Brain microvascular endothelial cell (primary cell): Measurements from ENCODE around the gene XXYLT1.
"Not testable (repeated sequence)": the region's sequence is repeated elsewhere in the genome, so short reads cannot be mapped to it uniquely, and the experiment has no call there.

Experiments
- DNase-seq: peaks from one replicate; pipeline ENCODE4 v3.0.0-alpha.2; 2020
- H3K27ac ChIP-seq: fragments of 250-450 bp; sonication (Bioruptor Pico); 2 replicates; pipeline ENCODE4 v1.5.1; 2020; ENCODE audit warnings: mild to moderate bottlenecking, moderate library complexity
- H3K27me3 ChIP-seq: fragments of 250-450 bp; sonication (Bioruptor Pico); replicated peaks from 2 replicates; pipeline ENCODE4 v1.5.1; 2020; ENCODE audit warnings: mild to moderate bottlenecking
- H3K36me3 ChIP-seq: fragments of 250-450 bp; sonication (Bioruptor Pico); replicated peaks from 2 replicates; pipeline ENCODE4 v1.5.1; 2020; ENCODE audit warnings: mild to moderate bottlenecking
- H3K4me3 ChIP-seq: 2 replicates; pipeline ENCODE4 v1.5.1; 2011; ENCODE audit warnings: low read depth, mild to moderate bottlenecking, control low read depth, low read length, moderate library complexity
- CTCF ChIP-seq: IDR thresholded peaks from 2 replicates; pipeline ENCODE4 v1.5.1; 2011; ENCODE audit warnings: low read depth, mild to moderate bottlenecking, moderate library complexity, low read length, control low read depth, inconsistent platforms; ENCODE audit errors: missing control alignments
- in situ Hi-C: cut with HindIII; loops from 2 replicates; pipeline ENCODE4 v1.10.0; 2017; ENCODE audit warnings: low sequenced_read_pairs, low pct_ligation_motif_present

Gene XXYLT1

GRCh38 chr3:195297446-195297845, 26.5 kb upstream of the XXYLT1 start:
- Histone ChIP-seq H3K36me3 (peaks cover 5% of the 10 kb centered on the region), H3K27ac (no peak overlapping the region), H3K27me3 (no peaks in the 10 kb centered on the region)

GRCh38 chr3:195296662-195297061, 25.7 kb upstream of the XXYLT1 start:
- in situ Hi-C loops, result loop anchor here (25.0 kb wide), 1 partner anchor 216 kb away; no protein-coding TSS in a partner anchor

More at GRCh38 chr3:195297446-195297845, 26.5 kb upstream of the XXYLT1 start:
- no peak for DNase-seq
- no peak for TF ChIP-seq CTCF
- no peak overlapping the region for H3K4me3 ChIP-seq
- in situ Hi-C loops, result loop anchor here (25.0 kb wide), 1 partner anchor 215 kb away; no protein-coding TSS in a partner anchor

GRCh38 chr3:195291121-195291520, 20.2 kb upstream of the XXYLT1 start:
- H3K27ac ChIP-seq, result no peak overlapping the region
- no peak for DNase-seq
- H3K36me3 ChIP-seq, result peaks cover 5% of the 10 kb centered on the region
- H3K4me3 ChIP-seq, result no peak overlapping the region
- no peaks in the 10 kb centered on the region for H3K27me3 ChIP-seq
- in situ Hi-C loops, result loop anchor here (25.0 kb wide), 1 partner anchor 221 kb away; no protein-coding TSS in a partner anchor
- TF ChIP-seq CTCF, result no peak

More at GRCh38 chr3:195296662-195297061, 25.7 kb upstream of the XXYLT1 start:
- Histone ChIP-seq H3K27ac (no peak overlapping the region), H3K36me3 (peaks cover 5% of the 10 kb centered on the region), H3K27me3 (no peaks in the 10 kb centered on the region), H3K4me3 (no peak overlapping the region)
- no peak for TF ChIP-seq CTCF
- DNase-seq, result no peak

- not testable (repeated sequence) for H3K4me3 ChIP-seq, H3K36me3 ChIP-seq, H3K27ac ChIP-seq, DNase-seq, H3K27me3 ChIP-seq
- in situ Hi-C loops, result loop anchor here (25.0 kb wide), 1 partner anchor 222 kb away; no protein-coding TSS in a partner anchor
Measured at GRCh38 chr3:195290643-195291042, 19.7 kb upstream of the XXYLT1 start.

- Histone ChIP-seq H3K27ac (peak overlapping the region; percentile 4), H3K27me3 (no peaks in the 10 kb centered on the region), H3K36me3 (peaks cover 9% of the 10 kb centered on the region), H3K4me3 (no peak overlapping the region)
- TF ChIP-seq CTCF, result no peak
- in situ Hi-C loops, result loop anchor here (25.0 kb wide), 1 partner anchor 226 kb away; no protein-coding TSS in a partner anchor
- no peak for DNase-seq
Measured at GRCh38 chr3:195286115-195286872, 15.3 kb upstream of the XXYLT1 start.

- in situ Hi-C loops, result loop anchor here (25.0 kb wide), 1 partner anchor 227 kb away; no protein-coding TSS in a partner anchor
- no peak for TF ChIP-seq CTCF
- H3K27ac ChIP-seq, result no peak overlapping the region
- peaks cover 9% of the 10 kb centered on the region for H3K36me3 ChIP-seq
- DNase-seq, result no peak
- no peak overlapping the region for H3K4me3 ChIP-seq
- no peaks in the 10 kb centered on the region for H3K27me3 ChIP-seq
Measured at GRCh38 chr3:195285372-195285771, 14.4 kb upstream of the XXYLT1 start.
